Neuronal stem cell (in vitro differentiated cells): ENCODE measurements around the gene SERPINB6.
"Not testable (repeated sequence)": the region's sequence is repeated elsewhere in the genome, so short reads cannot be mapped to it uniquely, and the experiment has no call there.

Experiments
- DNase-seq: peaks from one replicate; pipeline ENCODE4 v3.0.0-alpha.2; 2013; ENCODE audit warnings: low spot score
- H2AFZ ChIP-seq: one replicate; pipeline ENCODE4 v1.6.1; 2013; ENCODE audit warnings: mild to moderate bottlenecking, low read length, inconsistent platforms
- H2AK5ac ChIP-seq: 2 replicates; pipeline ENCODE4 v1.6.1; 2013; ENCODE audit warnings: low read depth, mild to moderate bottlenecking, inconsistent platforms, low read length, moderate library complexity, mixed read lengths
- H2BK120ac ChIP-seq: 2 replicates; pipeline ENCODE4 v1.6.1; 2013; ENCODE audit warnings: low read depth, mild to moderate bottlenecking, inconsistent platforms, low read length, moderate library complexity, mixed read lengths
- H2BK12ac ChIP-seq: one replicate; pipeline ENCODE4 v1.6.1; 2013; ENCODE audit warnings: low read length, inconsistent platforms
- H2BK15ac ChIP-seq: 2 replicates; pipeline ENCODE4 v1.6.1; 2013; ENCODE audit warnings: mild to moderate bottlenecking, low read length, inconsistent platforms, mixed read lengths
- H2BK5ac ChIP-seq: one replicate; pipeline ENCODE4 v1.6.1; 2013; ENCODE audit warnings: inconsistent platforms, mild to moderate bottlenecking, low read length, moderate library complexity
- H3K14ac ChIP-seq: one replicate; pipeline ENCODE4 v1.6.1; 2013; ENCODE audit warnings: low read length, inconsistent platforms
- H3K18ac ChIP-seq: 2 replicates; pipeline ENCODE4 v1.6.1; 2013; ENCODE audit warnings: low read length, inconsistent platforms
- H3K23ac ChIP-seq: 2 replicates; pipeline ENCODE4 v1.6.1; 2013; ENCODE audit warnings: low read depth, mild to moderate bottlenecking, mixed read lengths, low read length, inconsistent platforms; ENCODE audit not compliant: poor library complexity
- H3K27ac ChIP-seq: replicated peaks from 3 replicates; pipeline ENCODE4 v1.5.1; 2013; ENCODE audit warnings: low read length, inconsistent platforms
- H3K27me3 ChIP-seq, 3 experiments: 2 replicates each; pipeline ENCODE4 v1.6.1; 2013; ENCODE audit warnings: low read length in 3 of 3, mild to moderate bottlenecking in 2 of 3, inconsistent platforms in 1 of 3, low read depth in 1 of 3, mixed read lengths in 1 of 3, moderate library complexity in 1 of 3; ENCODE audit not compliant: control insufficient read depth in 3 of 3, insufficient read depth in 3 of 3
- H3K36me3 ChIP-seq, 2 donors: replicated peaks in 1 of 2; 2 replicates each; pipeline ENCODE4 v1.6.1; 2013; ENCODE audit warnings: low read length in 2 of 2; ENCODE audit not compliant: control insufficient read depth in 2 of 2, insufficient read depth in 2 of 2
- H3K4ac ChIP-seq: 2 replicates; pipeline ENCODE4 v1.6.1; 2013; ENCODE audit warnings: inconsistent platforms, mild to moderate bottlenecking, low read length, moderate library complexity
- H3K4me1 ChIP-seq, 2 donors: 1 replicate in 1 of 2; 2 replicates in 1 of 2; pipeline ENCODE4 v1.6.1; 2013; ENCODE audit warnings: low read length in 2 of 2, low read depth in 1 of 2; ENCODE audit not compliant: control insufficient read depth in 2 of 2, insufficient read depth in 1 of 2
- H3K4me2 ChIP-seq: one replicate; pipeline ENCODE4 v1.6.1; 2013; ENCODE audit warnings: mild to moderate bottlenecking, low read length, inconsistent platforms; ENCODE audit not compliant: insufficient read depth, poor library complexity, severe bottlenecking
- H3K4me3 ChIP-seq, 2 donors: 2 replicates each; pipeline ENCODE4 v1.5.1; 2013; ENCODE audit warnings: low read length in 2 of 2, mild to moderate bottlenecking in 2 of 2, inconsistent platforms in 1 of 2, moderate library complexity in 1 of 2
- H3K79me1 ChIP-seq: one replicate; pipeline ENCODE4 v1.6.1; 2013; ENCODE audit warnings: low read depth, mild to moderate bottlenecking, inconsistent platforms, low read length, moderate library complexity
- H3K9ac ChIP-seq: one replicate; pipeline ENCODE4 v1.6.1; 2013; ENCODE audit warnings: mild to moderate bottlenecking, low read depth, low read length, inconsistent platforms; ENCODE audit not compliant: poor library complexity
- H3K9me3 ChIP-seq, 2 donors: replicated peaks in 1 of 2; 2 replicates each; pipeline versions ENCODE3 to v1.6.1; 2013; ENCODE audit warnings: low read length in 2 of 2, mild to moderate bottlenecking in 2 of 2, inconsistent platforms in 1 of 2, low read depth in 1 of 2, mixed read lengths in 1 of 2, moderate library complexity in 1 of 2; ENCODE audit not compliant: control insufficient read depth in 2 of 2, insufficient read depth in 1 of 2
- H4K8ac ChIP-seq: one replicate; pipeline ENCODE4 v1.6.1; 2013; ENCODE audit warnings: low read depth, mild to moderate bottlenecking, inconsistent platforms, low read length, moderate library complexity
- H4K91ac ChIP-seq: one replicate; pipeline ENCODE4 v1.6.1; 2013; ENCODE audit warnings: low read length, low read depth, mild to moderate bottlenecking, inconsistent platforms; ENCODE audit not compliant: poor library complexity
- WGBS, 2 donors: extraction: QIAGEN DNeasy Blood & Tissue Kit; methylation state at CpG; one replicate each; pipeline ENCODE4 v1.1.7; 2013; ENCODE audit warnings: missing lambda C conversion rate in 2 of 2, mixed read lengths in 1 of 2; ENCODE audit not compliant: insufficient read length in 2 of 2, insufficient replicate concordance in 1 of 2; ENCODE audit errors: extremely low coverage in 2 of 2; 5-methylcytosine and 5-hydroxymethylcytosine counted together

Gene SERPINB6

DNA sequence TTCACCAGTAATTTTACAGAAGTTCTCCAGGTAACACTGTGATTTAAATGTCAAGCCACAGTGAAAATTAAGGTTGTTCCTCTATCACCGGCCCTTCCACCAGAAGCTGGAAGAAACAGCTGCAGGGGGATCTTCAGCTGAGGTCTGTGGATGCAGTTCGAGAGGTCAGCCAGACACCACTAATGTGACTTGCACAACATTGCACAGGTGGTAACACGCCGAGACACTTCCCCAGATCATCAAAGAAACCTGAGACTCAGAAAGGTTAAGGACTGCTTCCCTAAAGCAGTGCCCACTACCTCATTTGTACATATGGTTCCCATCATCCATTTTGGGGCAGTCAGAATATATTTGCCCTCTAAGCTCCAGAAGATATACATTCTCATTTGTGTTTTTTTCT lies 60.2 kb downstream of the SERPINB6 start:
- no peak overlapping the region for H3K4me3 ChIP-seq
- H3K18ac ChIP-seq = no peak overlapping the region
- H3K36me3 ChIP-seq = no peaks in the 10 kb centered on the region
- peaks cover 0 to 13% (median 3%) of the 10 kb centered on the region in 3 experiments for H3K27me3 ChIP-seq
- no peak overlapping the region for H4K8ac ChIP-seq
- H4K91ac ChIP-seq = no peak overlapping the region
- H2BK5ac ChIP-seq = no peak overlapping the region
- no peak overlapping the region for H2AK5ac ChIP-seq
- H3K4ac ChIP-seq = no peak overlapping the region
- H3K4me2 ChIP-seq = no peak overlapping the region
- H2BK15ac ChIP-seq = no peak overlapping the region
- DNase-seq = no peak
- H3K14ac ChIP-seq = no peak overlapping the region
- H3K9me3 ChIP-seq = no peaks in the 10 kb centered on the region
- no peak overlapping the region for H3K27ac ChIP-seq
- H3K79me1 ChIP-seq = no peaks in the 10 kb centered on the region
- no peak overlapping the region for H2BK120ac ChIP-seq
- no peak overlapping the region for H2AFZ ChIP-seq
- H3K4me1 ChIP-seq = peaks cover 12 to 15% of the 10 kb centered on the region in 2 donors
- no peak overlapping the region for H3K23ac ChIP-seq
- no CpG with 5 or more reads among the region's 4 CpGs for WGBS, 2 donors
- no peak overlapping the region for H2BK12ac ChIP-seq
- H3K9ac ChIP-seq = no peak overlapping the region

DNA sequence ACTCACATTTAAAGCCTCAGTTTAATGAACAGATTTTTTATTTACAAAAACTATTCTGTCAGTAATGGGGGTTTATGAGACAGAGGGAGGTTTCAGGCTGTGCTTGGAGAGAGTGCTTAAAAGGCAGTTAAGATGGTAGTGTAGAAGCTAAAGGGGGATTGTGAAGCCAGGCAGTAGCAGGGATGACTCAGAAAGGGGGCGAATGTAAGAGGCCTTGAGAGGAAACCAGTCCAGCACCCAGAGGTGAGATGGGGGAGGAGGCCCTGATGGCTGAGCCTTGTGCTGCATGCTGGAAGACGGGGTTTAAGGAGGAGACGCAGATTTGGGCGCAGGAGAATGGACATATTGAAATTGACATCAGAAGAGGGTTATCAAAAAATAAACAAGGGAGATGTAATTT lies 61.6 kb downstream of the SERPINB6 start:
- H3K79me1 ChIP-seq = no peaks in the 10 kb centered on the region
- H2BK12ac ChIP-seq = no peak overlapping the region

DNA sequence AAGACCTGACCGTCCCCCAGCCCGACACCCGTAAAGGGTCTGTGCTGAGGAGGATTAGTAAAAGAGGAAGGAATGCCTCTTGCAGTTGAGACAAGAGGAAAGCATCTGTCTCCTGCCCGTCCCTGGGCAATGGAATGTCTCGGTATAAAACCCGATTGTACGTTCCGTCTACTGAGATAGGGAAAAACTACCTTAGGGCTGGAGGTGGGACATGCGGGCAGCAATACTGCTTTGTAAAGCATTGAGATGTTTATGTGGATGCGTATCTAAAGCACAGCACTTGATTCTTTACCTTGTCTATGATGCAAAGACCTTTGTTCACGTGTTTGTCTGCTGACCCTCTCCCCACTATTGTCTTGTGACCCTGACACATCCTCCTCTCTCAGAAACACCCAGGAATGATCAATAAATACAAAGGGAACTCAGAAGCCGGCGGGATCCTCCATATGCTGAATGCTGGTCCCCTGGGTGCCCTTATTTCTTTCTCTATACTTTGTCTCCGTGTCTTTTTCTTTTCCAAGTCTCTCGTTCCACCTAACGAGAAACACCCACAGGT lies 62.2 kb downstream of the SERPINB6 start:
- H2AFZ ChIP-seq, H3K27ac ChIP-seq, H2AK5ac ChIP-seq, DNase-seq, H3K4ac ChIP-seq, H2BK5ac ChIP-seq, H3K9ac ChIP-seq, H3K36me3 ChIP-seq, H4K8ac ChIP-seq, H3K4me2 ChIP-seq, H3K9me3 ChIP-seq, H3K14ac ChIP-seq, H2BK15ac ChIP-seq, H2BK12ac ChIP-seq, H4K91ac ChIP-seq, H2BK120ac ChIP-seq, H3K18ac ChIP-seq, H3K4me3 ChIP-seq, H3K23ac ChIP-seq, H3K79me1 ChIP-seq: not testable (repeated sequence)
- WGBS, 2 donors = no CpG with 5 or more reads among the region's 16 CpGs
- Histone ChIP-seq H3K27me3 (peaks cover 0 to 25% (median 3%) of the 10 kb centered on the region in 3 experiments), H3K4me1 (peaks cover 12 to 15% of the 10 kb centered on the region in 2 donors)

More for the DNA sequence above, 61.6 kb downstream of the SERPINB6 start:
- Histone ChIP-seq H3K27me3 (peaks cover 0 to 24% (median 3%) of the 10 kb centered on the region in 3 experiments), H4K8ac (no peak overlapping the region), H3K9me3 (no peaks in the 10 kb centered on the region), H2BK15ac (no peak overlapping the region), H3K14ac (no peak overlapping the region), H3K4me2 (no peak overlapping the region), H3K36me3 (no peaks in the 10 kb centered on the region), H3K4ac (no peak overlapping the region), H3K23ac (no peak overlapping the region), H3K4me3 (no peak overlapping the region), H3K27ac (no peak overlapping the region), H2BK120ac (no peak overlapping the region), H3K9ac (no peak overlapping the region), H2AFZ (no peak overlapping the region), H4K91ac (no peak overlapping the region), H3K18ac (no peak overlapping the region), H2BK5ac (no peak overlapping the region), H3K4me1 (peaks cover 12 to 15% of the 10 kb centered on the region in 2 donors), H2AK5ac (no peak overlapping the region)
- no CpG with 5 or more reads among the region's 4 CpGs for WGBS, 2 donors
- DNase-seq = no peak

DNA sequence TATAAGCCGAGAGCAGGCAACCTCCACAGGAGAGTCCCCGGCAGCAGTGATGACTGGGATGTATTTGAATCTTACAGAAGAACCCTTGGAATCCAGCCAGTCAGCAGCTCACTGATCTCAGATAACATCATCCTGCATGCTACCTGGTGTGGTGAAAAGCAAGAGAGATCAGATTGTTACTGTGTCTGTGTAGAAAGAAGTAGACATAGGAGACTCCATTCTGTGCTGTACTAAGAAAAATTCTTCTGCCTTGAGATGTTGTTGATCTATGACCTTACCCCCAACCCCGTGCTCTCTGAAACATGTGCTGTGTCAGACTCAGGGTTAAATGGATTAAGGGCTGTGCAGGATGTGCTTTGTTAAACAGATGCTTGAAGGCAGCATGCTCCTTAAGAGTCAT lies 62.9 kb downstream of the SERPINB6 start:
- H3K9ac ChIP-seq, H3K23ac ChIP-seq, H3K4ac ChIP-seq, H3K14ac ChIP-seq, H3K4me3 ChIP-seq, H3K36me3 ChIP-seq, H3K4me2 ChIP-seq, H4K8ac ChIP-seq, H2BK12ac ChIP-seq, H3K79me1 ChIP-seq, H2AFZ ChIP-seq, H2BK120ac ChIP-seq, H3K18ac ChIP-seq, H4K91ac ChIP-seq, DNase-seq, H2AK5ac ChIP-seq, H2BK15ac ChIP-seq, H3K9me3 ChIP-seq, H3K27ac ChIP-seq, H2BK5ac ChIP-seq: not testable (repeated sequence)
- no CpG with 5 or more reads among the region's 3 CpGs for WGBS, 2 donors
- Histone ChIP-seq H3K27me3 (peaks cover 0 to 19% (median 3%) of the 10 kb centered on the region in 3 experiments), H3K4me1 (peaks cover 12 to 15% of the 10 kb centered on the region in 2 donors)
